SK-N-SH (cell line): ENCODE measurements around the gene EOMES. TPM values are rescaled to one million over a fixed set of nuclear protein-coding genes. Genes with fewer than 3 reads are reported as not detected.

Experiments used
- CTCF ChIA-PET: fragments of 300-600, 350-600 bp; formaldehyde crosslinking; extraction: SDS; loops from one replicate; lab custom pipeline; 2021; lab: Yijun Ruan, JAX
- POLR2A ChIA-PET: fragments of 350-600 bp; sonication (Branson Sonifier 250); formaldehyde crosslinking; extraction: SDS; loops from one replicate; lab custom pipeline; 2020; ENCODE audit warnings: antibody characterized with exemption, inconsistent platforms; lab: Yijun Ruan, JAX
- DNase-seq: peaks from one replicate; pipeline ENCODE4 v3.0.0; 2012
- H2AFZ ChIP-seq: fragments of 200-600 bp; sonication (generic); 2 replicates; pipeline ENCODE4 v1.8.1; 2016; ENCODE audit warnings: antibody characterized with exemption, mild to moderate bottlenecking, low read depth
- H3F3A ChIP-seq: fragments of 200-600 bp; sonication (generic); replicated peaks from 2 replicates; pipeline ENCODE3; 2016; ENCODE audit warnings: antibody characterized with exemption, mild to moderate bottlenecking; ENCODE audit not compliant: insufficient read depth
- H3K27ac ChIP-seq, 2 experiments: fragments of 200-500 bp in 1 of 2; fragments of 200-600 bp in 1 of 2; sonication (Bioruptor generic) in 1 of 2; sonication (generic), shearing (Covaris generic) in 1 of 2; 2 replicates each; pipeline versions ENCODE4 v1.5.1 to v1.6.1; 2014 to 2016; ENCODE audit warnings: low read depth in 2 of 2, inconsistent platforms in 1 of 2, low read length in 1 of 2, mild to moderate bottlenecking in 1 of 2, mixed read lengths in 1 of 2
- H3K27me3 ChIP-seq: fragments of 200-600 bp; sonication (generic), shearing (Covaris generic); 2 replicates; pipeline ENCODE4 v1.6.1; 2016; ENCODE audit warnings: mixed run types; ENCODE audit not compliant: insufficient read depth
- H3K36me3 ChIP-seq, 2 experiments: fragments of 200-500 bp in 1 of 2; fragments of 200-600 bp in 1 of 2; sonication (Bioruptor generic) in 1 of 2; sonication (generic) in 1 of 2; replicated peaks in 1 of 2; 2 replicates each; pipeline versions ENCODE3 to v1.5.1; 2014 to 2016; ENCODE audit warnings: low read length in 1 of 2, mild to moderate bottlenecking in 1 of 2; ENCODE audit not compliant: insufficient read depth in 2 of 2, control insufficient read depth in 1 of 2
- H3K4me1 ChIP-seq, 2 experiments: fragments of 200-500 bp in 1 of 2; fragments of 200-600 bp in 1 of 2; sonication (Bioruptor generic) in 1 of 2; sonication (generic), shearing (Covaris generic) in 1 of 2; 2 replicates each; pipeline versions ENCODE4 v1.5.1 to v1.6.1; 2014 to 2016; ENCODE audit warnings: low read depth in 1 of 2, low read length in 1 of 2, mixed run types in 1 of 2; ENCODE audit not compliant: insufficient read depth in 2 of 2, control insufficient read depth in 1 of 2
- H3K4me2 ChIP-seq: fragments of 200-600 bp; sonication (generic), shearing (Covaris generic); 2 replicates; pipeline ENCODE4 v1.6.1; 2017; ENCODE audit warnings: mixed run types
- H3K4me3 ChIP-seq, 2 experiments: fragments of 200-500 bp in 1 of 2; fragments of 200-600 bp in 1 of 2; sonication (Bioruptor generic) in 1 of 2; sonication (generic), shearing (Covaris generic) in 1 of 2; 2 replicates each; pipeline versions ENCODE4 v1.5.1 to v1.8.1; 2014 to 2016; ENCODE audit warnings: low read depth in 2 of 2, inconsistent platforms in 1 of 2, low read length in 1 of 2, mild to moderate bottlenecking in 1 of 2, mixed read lengths in 1 of 2, moderate library complexity in 1 of 2
- H3K79me2 ChIP-seq: fragments of 200-600 bp; sonication (generic); 2 replicates; pipeline ENCODE4 v1.8.1; 2017; ENCODE audit warnings: mild to moderate bottlenecking; ENCODE audit not compliant: insufficient read depth
- H3K9ac ChIP-seq: fragments of 200-600 bp; sonication (generic); 2 replicates; pipeline ENCODE4 v1.6.1; 2017; ENCODE audit warnings: mixed run types
- H3K9me2 ChIP-seq: fragments of 200-600 bp; sonication (generic); 2 replicates; pipeline ENCODE4 v1.6.1; 2017; ENCODE audit warnings: mixed run types
- H3K9me3 ChIP-seq: fragments of 200-600 bp; sonication (generic); 2 replicates; pipeline ENCODE4 v1.6.1; 2017; ENCODE audit warnings: mixed run types, mild to moderate bottlenecking, moderate library complexity
- H4K20me1 ChIP-seq: fragments of 200-600 bp; sonication (generic); 2 replicates; pipeline ENCODE4 v1.6.1; 2017; ENCODE audit warnings: mild to moderate bottlenecking, mixed run types; ENCODE audit not compliant: insufficient read depth
- IRF3 ChIP-seq: fragments of 150-350 bp; IDR thresholded peaks from 2 replicates; pipeline ENCODE4 v1.6.1; 2016; ENCODE audit warnings: mild to moderate bottlenecking, low read depth, low read length
- JUND ChIP-seq: IDR thresholded peaks from 2 replicates; pipeline ENCODE4 v1.4.0; 2012
- MAX ChIP-seq: IDR thresholded peaks from 2 replicates; pipeline ENCODE4 v1.4.0; 2012; ENCODE audit warnings: low read depth
- MEF2A ChIP-seq: IDR thresholded peaks from 2 replicates; pipeline ENCODE4 v1.4.0; 2012; ENCODE audit warnings: low read depth, borderline replicate concordance
- NRF1 ChIP-seq: IDR thresholded peaks from 2 replicates; pipeline ENCODE4 v1.6.1; 2012; ENCODE audit warnings: low read depth, mild to moderate bottlenecking, low read length
- PBX3 ChIP-seq: IDR thresholded peaks from 2 replicates; pipeline ENCODE4; 2012
- POLR2AphosphoS5 ChIP-seq: IDR thresholded peaks from 2 replicates; pipeline ENCODE4 v1.6.1; 2012; ENCODE audit warnings: low read depth, low read length
- RAD21 ChIP-seq: IDR thresholded peaks from 2 replicates; pipeline ENCODE4 v1.6.1; 2012; ENCODE audit warnings: mild to moderate bottlenecking, low read length
- REST ChIP-seq: IDR thresholded peaks from 2 replicates; pipeline ENCODE4 v1.6.1; 2012; ENCODE audit warnings: mild to moderate bottlenecking, low read depth, low read length, moderate library complexity
- RFX5 ChIP-seq: IDR thresholded peaks from 2 replicates; pipeline ENCODE4 v1.6.1; 2012; ENCODE audit warnings: mild to moderate bottlenecking, improper control_type of control experiment, low read length
- SIN3A ChIP-seq: IDR thresholded peaks from 2 replicates; pipeline ENCODE4 v1.6.1; 2012; ENCODE audit warnings: low read depth, mild to moderate bottlenecking, low read length, moderate library complexity, borderline replicate concordance
- SMC3 ChIP-seq: IDR thresholded peaks from 2 replicates; pipeline ENCODE4 v1.6.1; 2012; ENCODE audit warnings: low read depth, low read length, improper control_type of control experiment
- TAF1 ChIP-seq: IDR thresholded peaks from 2 replicates; pipeline ENCODE4 v1.6.1; 2012; ENCODE audit warnings: low read depth, mild to moderate bottlenecking, low read length, moderate library complexity, borderline replicate concordance
- TCF12 ChIP-seq: IDR thresholded peaks from 2 replicates; pipeline ENCODE4 v1.4.0; 2012
- TEAD4 ChIP-seq: IDR thresholded peaks from 2 replicates; pipeline ENCODE4 v1.4.0; 2012; ENCODE audit warnings: mild to moderate bottlenecking, borderline replicate concordance; ENCODE audit not compliant: insufficient read depth
- USF1 ChIP-seq: IDR thresholded peaks from 2 replicates; pipeline ENCODE4 v1.4.0; 2012; ENCODE audit warnings: low read depth, borderline replicate concordance
- WGBS: methylation state at CpG from one replicate; pipeline ENCODE4 v1.1.6; 2017; ENCODE audit warnings: low lambda C conversion rate; 5-methylcytosine and 5-hydroxymethylcytosine counted together
- polyA plus RNA-seq, 3 experiments: library from polyadenylated mRNA; depleted of rRNA; stranded (reverse); fragments of >200 nt; gene quantifications; 2 replicates each; pipeline ENCODE4 v1.2.3, GENCODE V29; 2012

Gene EOMES
- polyA plus RNA-seq, 1 of the 3 experiments (the other 2 are of a cell fraction): not detected

- Histone ChIP-seq H4K20me1 (no peaks in the 10 kb centered on the region), H3K27me3 (peaks cover 90% of the 10 kb centered on the region), H3K36me3 (no peaks in the 10 kb centered on the region), H3F3A (no peaks in the 10 kb centered on the region), H3K4me2 (peak overlapping the region; percentile 61), H2AFZ (0 out of 2 replicates have a peak overlapping the region, but pooled peaks have one; percentile 46), H3K27ac (no peak overlapping the region), H3K79me2 (no peaks in the 10 kb centered on the region), H3K9ac (no peak overlapping the region), H3K9me3 (no peaks in the 10 kb centered on the region), H3K9me2 (no peaks in the 10 kb centered on the region), H3K4me1 (peaks cover 0 to 7% of the 10 kb centered on the region in 2 experiments; a peak in 1 of 4 replicates), H3K4me3 (peak overlapping the region in 1 of 2 experiments; percentile 44; a peak in 2 of 4 replicates)
- no peak for DNase-seq
- whole genome bisulfite sequencing: 21% methylated on average over 15 of the region's 15 CpGs
- TF ChIP-seq NRF1 (no peak), MEF2A (no peak), IRF3 (no peak), RFX5 (no peak), POLR2AphosphoS5 (no peak), RAD21 (no peak), PBX3 (no peak), SMC3 (no peak), SIN3A (no peak), TAF1 (no peak), MAX (no peak), JUND (no peak), TEAD4 (no peak)
- POLR2A ChIA-PET: no interaction called here
- CTCF ChIA-PET: interaction anchor here (6.1 kb wide), 1 partner anchor 11 kb away, joined by 60 read pairs; no protein-coding TSS in a partner anchor
Measured at GRCh38 chr3:27723456-27723814, 1.3 kb upstream of the EOMES start.

GRCh38 chr3:27723001-27723445 lies 900 bp upstream of the EOMES start:
- peaks cover 0 to 4% of the 10 kb centered on the region in 2 experiments; a peak in 1 of 4 replicates for H3K4me1 ChIP-seq
- POLR2A ChIA-PET: no interaction called here
- CTCF ChIA-PET: interaction anchor here (1.8 to 6.1 kb wide), 2 partner anchors 11 to 605 kb away, joined by 7 to 60 read pairs; no protein-coding TSS in a partner anchor
- TF ChIP-seq MEF2A (no peak), JUND (no peak), NRF1 (no peak), TCF12 (no peak), USF1 (no peak), REST (no peak)
- H2AFZ ChIP-seq: no peak overlapping the region
- no peaks in the 10 kb centered on the region for H3F3A ChIP-seq
- H3K9ac ChIP-seq: no peak overlapping the region
- peak overlapping the region in 1 of 2 experiments; percentile 44; a peak in 2 of 4 replicates for H3K4me3 ChIP-seq
- no peaks in the 10 kb centered on the region for H3K9me2 ChIP-seq
- H3K36me3 ChIP-seq: no peaks in the 10 kb centered on the region
- H3K4me2 ChIP-seq: peak overlapping the region; percentile 61
- no peak for DNase-seq
- no peaks in the 10 kb centered on the region for H3K79me2 ChIP-seq
- peaks cover 90% of the 10 kb centered on the region for H3K27me3 ChIP-seq
- H3K27ac ChIP-seq: no peak overlapping the region
- no peaks in the 10 kb centered on the region for H4K20me1 ChIP-seq
- 26% methylated on average over 13 of the region's 13 CpGs for WGBS
- H3K9me3 ChIP-seq: no peaks in the 10 kb centered on the region
